Measurements from ENCODE around the gene RDX.

RDX gene

DNA sequence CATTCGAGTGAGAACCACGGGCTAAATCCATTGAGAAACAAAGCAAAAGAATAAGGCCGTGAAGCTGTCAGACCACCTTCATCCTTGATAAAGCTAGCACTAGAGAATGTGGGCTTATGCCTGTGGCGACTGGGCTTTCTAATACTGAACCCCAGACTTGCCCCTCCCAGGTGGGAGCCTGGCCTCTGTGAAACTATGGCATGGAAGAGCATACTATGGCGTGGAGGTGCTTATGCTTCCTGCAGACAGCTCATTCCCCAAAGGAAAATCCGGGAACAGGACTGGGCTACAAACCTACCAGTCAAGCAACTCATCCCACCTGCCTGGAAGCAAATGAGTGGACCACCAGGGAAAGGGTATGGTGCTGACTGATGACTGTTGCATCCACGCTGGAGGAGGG lies 110.8 kb downstream of the RDX start:
- TF ChIP-seq, protein P1, sequence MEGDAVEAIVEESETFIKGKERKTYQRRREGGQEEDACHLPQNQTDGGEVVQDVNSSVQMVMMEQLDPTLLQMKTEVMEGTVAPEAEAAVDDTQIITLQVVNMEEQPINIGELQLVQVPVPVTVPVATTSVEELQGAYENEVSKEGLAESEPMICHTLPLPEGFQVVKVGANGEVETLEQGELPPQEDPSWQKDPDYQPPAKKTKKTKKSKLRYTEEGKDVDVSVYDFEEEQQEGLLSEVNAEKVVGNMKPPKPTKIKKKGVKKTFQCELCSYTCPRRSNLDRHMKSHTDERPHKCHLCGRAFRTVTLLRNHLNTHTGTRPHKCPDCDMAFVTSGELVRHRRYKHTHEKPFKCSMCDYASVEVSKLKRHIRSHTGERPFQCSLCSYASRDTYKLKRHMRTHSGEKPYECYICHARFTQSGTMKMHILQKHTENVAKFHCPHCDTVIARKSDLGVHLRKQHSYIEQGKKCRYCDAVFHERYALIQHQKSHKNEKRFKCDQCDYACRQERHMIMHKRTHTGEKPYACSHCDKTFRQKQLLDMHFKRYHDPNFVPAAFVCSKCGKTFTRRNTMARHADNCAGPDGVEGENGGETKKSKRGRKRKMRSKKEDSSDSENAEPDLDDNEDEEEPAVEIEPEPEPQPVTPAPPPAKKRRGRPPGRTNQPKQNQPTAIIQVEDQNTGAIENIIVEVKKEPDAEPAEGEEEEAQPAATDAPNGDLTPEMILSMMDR (IDR thresholded peaks at IDR 0.05), result no peak

DNA sequence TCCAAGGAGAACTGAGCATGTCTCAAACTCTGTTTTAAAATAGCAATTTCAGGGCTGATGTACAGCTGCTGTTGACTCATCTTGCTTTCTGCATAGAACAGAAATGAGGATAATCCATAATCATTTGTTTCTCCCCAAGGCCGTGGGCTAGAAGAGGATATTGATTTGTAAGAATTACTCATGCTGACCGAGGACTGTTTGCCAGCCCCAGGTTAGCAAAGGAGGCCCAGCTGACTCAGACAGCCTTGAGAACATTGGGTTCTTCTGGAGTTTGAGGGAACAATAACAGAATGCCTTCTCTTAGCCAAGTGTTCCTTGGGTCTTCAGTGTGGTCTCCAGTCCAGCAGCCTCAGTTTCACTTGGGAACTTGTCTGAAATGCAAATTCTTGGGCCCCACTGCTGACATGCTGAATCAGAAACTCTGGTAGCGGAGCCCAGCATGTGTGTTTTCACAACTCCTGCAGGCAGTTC lies 111.3 kb downstream of the RDX start:
- TF ChIP-seq, protein P1 (IDR thresholded peaks at IDR 0.05), result no peak

DNA sequence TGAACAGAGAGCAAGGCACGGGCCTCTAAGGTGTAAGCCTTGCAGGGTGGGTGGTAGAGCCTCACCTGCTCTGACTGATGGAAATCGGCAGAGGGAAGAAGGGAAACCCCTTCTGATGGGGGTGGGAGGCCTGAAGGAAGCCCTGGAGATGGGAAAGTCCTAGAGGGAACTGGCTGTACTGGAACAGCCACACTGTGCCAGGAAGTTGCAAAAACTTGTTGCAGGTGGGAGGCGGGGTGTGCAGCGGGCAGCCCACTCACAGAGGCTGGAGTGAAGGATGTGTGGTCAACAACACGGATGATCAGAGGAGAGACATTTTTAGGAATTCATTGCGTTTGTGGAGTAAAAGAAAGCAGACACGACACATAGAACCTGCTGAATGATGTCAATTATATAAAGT lies 112.0 kb downstream of the RDX start:
- TF ChIP-seq, protein P1 (IDR thresholded peaks at IDR 0.05), result no peak

DNA sequence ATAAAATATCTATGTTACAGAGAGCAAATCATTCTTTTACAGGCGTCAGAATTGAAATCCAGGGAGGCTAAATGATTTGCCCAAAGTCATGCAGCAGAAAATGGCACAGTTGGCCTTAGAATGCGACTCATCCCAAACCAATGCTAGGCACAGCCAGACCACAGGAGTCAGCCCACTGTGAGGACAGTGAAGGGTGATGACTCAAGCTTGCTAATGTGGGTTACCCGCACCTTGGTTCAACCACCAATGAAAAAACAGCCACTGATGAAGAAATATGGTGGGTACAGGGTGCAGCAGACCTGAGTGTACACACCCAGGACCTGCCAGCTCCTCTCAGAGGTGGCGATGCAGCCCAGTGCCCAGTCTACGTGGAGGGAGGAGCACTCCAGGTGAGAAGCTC lies 113.5 kb downstream of the RDX start:
- TF ChIP-seq, protein P1 (IDR thresholded peaks at IDR 0.05), result no peak

DNA sequence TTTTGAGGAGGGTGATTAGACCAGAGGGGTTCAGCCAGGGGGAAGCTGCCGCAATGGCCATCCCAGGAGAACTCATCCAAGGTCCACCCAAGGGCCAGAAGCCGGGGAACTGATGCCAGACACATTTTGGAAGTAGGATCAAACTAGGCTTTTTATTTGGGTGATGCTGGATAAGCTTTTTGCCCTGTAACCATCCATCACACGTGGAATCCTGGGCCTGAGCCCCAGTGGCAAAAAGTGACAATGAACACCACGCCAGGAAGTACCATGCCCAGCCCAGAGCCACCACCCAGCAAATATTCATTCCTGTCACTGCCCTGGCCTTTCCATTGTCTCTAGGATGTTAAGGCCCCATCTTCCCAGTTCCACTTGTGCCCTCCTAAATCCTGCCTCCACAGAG lies 117.3 kb downstream of the RDX start:
- TF ChIP-seq, protein P1 (IDR thresholded peaks at IDR 0.05), result no peak

DNA sequence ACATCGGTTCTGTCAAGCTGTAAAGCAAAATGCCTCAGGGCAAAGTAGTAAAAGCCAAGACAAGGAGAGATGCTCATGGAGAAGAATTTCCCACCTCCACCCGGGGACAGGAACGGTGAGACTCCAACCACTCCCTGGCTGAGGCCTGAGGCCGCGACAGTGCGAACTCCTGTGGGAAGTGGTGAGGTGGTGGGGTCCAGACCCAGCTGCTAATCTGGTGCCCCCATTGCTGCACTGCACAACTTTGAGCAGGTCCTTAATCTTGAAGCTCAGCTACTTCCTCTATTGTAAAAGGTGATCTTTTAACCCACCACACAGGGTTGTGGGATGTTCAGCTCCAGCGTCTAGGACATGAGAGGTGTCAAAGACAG lies 119.3 kb downstream of the RDX start:
- TF ChIP-seq, protein P1 (IDR thresholded peaks at IDR 0.05), result no peak

DNA sequence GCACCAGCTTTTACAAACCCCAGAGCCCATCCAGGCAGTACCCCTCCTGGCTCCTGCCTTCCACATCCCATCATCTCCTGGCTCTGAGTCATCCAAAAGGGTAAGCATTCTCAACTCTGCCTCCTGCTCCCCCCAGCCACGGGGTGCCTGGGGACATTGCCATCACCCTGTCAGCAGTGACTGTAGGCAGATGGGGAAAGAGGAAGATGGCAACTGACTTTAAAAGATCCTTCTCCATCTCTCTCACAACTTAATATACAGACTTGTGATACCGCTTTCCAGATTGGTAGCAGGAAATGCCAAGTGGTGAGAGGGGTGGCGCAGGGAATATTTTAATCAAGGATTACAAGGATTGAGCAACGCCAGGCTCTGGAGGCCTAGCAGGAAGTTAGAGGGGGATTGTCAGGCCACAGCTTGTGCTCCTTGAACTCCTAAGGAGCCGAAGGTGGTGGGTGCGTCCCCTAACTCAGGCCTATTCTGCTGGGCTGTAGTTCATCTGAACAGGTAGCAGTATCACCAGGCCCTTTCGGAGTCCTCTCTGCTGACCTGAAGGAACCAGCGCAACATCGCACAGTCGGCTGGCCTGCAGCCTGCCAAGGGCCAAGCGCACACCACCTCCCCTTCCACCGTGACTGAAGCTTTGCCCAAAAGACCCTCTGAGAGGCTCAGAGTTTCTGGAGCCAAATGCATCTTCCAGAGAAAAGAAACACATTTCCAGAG lies 119.9 kb downstream of the RDX start:
- TF ChIP-seq, protein P1 (IDR thresholded peaks at IDR 0.05), result no peak

All from LNCAP (cell line).